Measurements from ENCODE around the gene ECE2.

GRCh38 chr3:184339001-184339400, 63.2 kb downstream of the ECE2 start:
- no peak for TF ChIP-seq CTCF (conservative IDR thresholded peaks at IDR 0.05)
- no peak for TF ChIP-seq ZFX (IDR thresholded peaks at IDR 0.05)
